OCI-LY7 (cell line): Measurements from ENCODE around the gene PAPOLB. TPM values are rescaled to one million over a fixed set of nuclear protein-coding genes. Genes with fewer than 3 reads are reported as not detected.

Source experiments
- BruUV-seq: library from RNA; stranded (reverse); fragments of 400-500 nt; replicated peaks from 2 replicates; lab custom pipeline; 2021; lab: Mats Ljungman, UMichigan
- CTCF ChIA-PET: fragments of 300-600 bp; sonication (Branson Sonifier 250); formaldehyde crosslinking; loops from one replicate; lab custom pipeline; 2022; ENCODE audit warnings: antibody characterized with exemption; ENCODE audit not compliant: unreplicated experiment; lab: Charles Lee
- POLR2A ChIA-PET: fragments of 300-600 bp; sonication (Branson Sonifier 250); formaldehyde crosslinking; loops from one replicate; lab custom pipeline; 2022; ENCODE audit warnings: antibody characterized with exemption; lab: Charles Lee
- DNase-seq: peaks from one replicate; pipeline ENCODE4 v3.0.0-alpha.2; 2015; ENCODE audit warnings: low spot score
- H2AFZ ChIP-seq: fragments of 200-600 bp; sonication (generic), shearing (Covaris generic); 2 replicates; pipeline ENCODE4 v1.6.1; 2014; ENCODE audit warnings: mild to moderate bottlenecking, antibody characterized with exemption, low read length, moderate library complexity
- H3K27ac ChIP-seq: fragments of 200-600 bp; sonication (generic); 2 replicates; pipeline ENCODE4 v1.5.1; 2014; ENCODE audit warnings: mixed run types, low read depth, mild to moderate bottlenecking, moderate library complexity, low read length, inconsistent platforms; ENCODE audit not compliant: poor library complexity, severe bottlenecking
- H3K36me3 ChIP-seq: fragments of 200-600 bp; sonication (generic); 2 replicates; pipeline ENCODE4 v1.6.1; 2014; ENCODE audit warnings: mild to moderate bottlenecking, antibody characterized with exemption, low read length, moderate library complexity, mixed read lengths; ENCODE audit not compliant: insufficient read depth
- H3K4me1 ChIP-seq: fragments of 200-600 bp; sonication (generic); 2 replicates; pipeline ENCODE4 v1.5.1; 2014; ENCODE audit warnings: mild to moderate bottlenecking, low read length; ENCODE audit not compliant: insufficient read depth, poor library complexity, severe bottlenecking
- H3K4me2 ChIP-seq: fragments of 200-600 bp; sonication (generic); 2 replicates; pipeline ENCODE4 v1.6.1; 2014; ENCODE audit warnings: mild to moderate bottlenecking, low read length
- H3K4me3 ChIP-seq: fragments of 200-600 bp; sonication (generic); 2 replicates; pipeline ENCODE4 v1.5.1; 2014; ENCODE audit warnings: mild to moderate bottlenecking, low read depth, low read length; ENCODE audit not compliant: poor library complexity, severe bottlenecking
- H3K79me2 ChIP-seq: fragments of 200-600 bp; sonication (generic); 2 replicates; pipeline ENCODE4 v1.6.1; 2016; ENCODE audit warnings: low read depth, mild to moderate bottlenecking, low read length, moderate library complexity, mixed read lengths; ENCODE audit not compliant: insufficient read depth
- H3K9me2 ChIP-seq: fragments of 200-600 bp; sonication (generic); 2 replicates; pipeline ENCODE4 v1.6.1; 2016; ENCODE audit warnings: mild to moderate bottlenecking, low read length, mixed read lengths; ENCODE audit not compliant: insufficient read depth
- H3K9me3 ChIP-seq: fragments of 200-600 bp; sonication (generic); 2 replicates; pipeline ENCODE4 v1.6.1; 2014; ENCODE audit warnings: mild to moderate bottlenecking, mixed run types, low read length, mixed read lengths
- H4K20me1 ChIP-seq: fragments of 200-600 bp; sonication (generic); 2 replicates; pipeline ENCODE4 v1.6.1; 2014; ENCODE audit warnings: mild to moderate bottlenecking, antibody characterized with exemption, low read length, moderate library complexity, mixed read lengths; ENCODE audit not compliant: insufficient read depth
- CTCF ChIP-seq: fragments of 200-600 bp; sonication (generic); conservative IDR thresholded peaks from 2 replicates; pipeline ENCODE4 v1.5.1; 2014; ENCODE audit warnings: mild to moderate bottlenecking, antibody characterized with exemption, low read length, moderate library complexity, mixed read lengths
- EZH2phosphoT487 ChIP-seq: fragments of 200-600 bp; sonication (generic); IDR thresholded peaks from 2 replicates; pipeline ENCODE4 v1.6.1; 2018; ENCODE audit warnings: low read depth, borderline replicate concordance, mild to moderate bottlenecking, mixed run types, antibody characterized with exemption, low read length, moderate library complexity, mixed read lengths
- intact Hi-C: fragments of 100-400 bp; cut with micrococcal nuclease; formaldehyde crosslinking; loops from one replicate; pipeline ENCODE4 v1.10.0; 2022; ENCODE audit not compliant: unreplicated experiment
- total RNA-seq, 2 experiments: library from RNA; depleted of rRNA in 1 of 2; stranded (reverse); fragments of >200 nt in 1 of 2; shearing (Covaris generic) in 1 of 2; gene quantifications; 2 replicates each; pipeline ENCODE4 v1.2.3, GENCODE V29; 2014 to 2022

Gene PAPOLB
- total RNA-seq, 2 experiments from 2014 or later: not detected

- H3K4me3 ChIP-seq: no peak overlapping the region
- H3K79me2 ChIP-seq: no peaks in the 10 kb centered on the region
- no peaks in the 10 kb centered on the region for H3K4me1 ChIP-seq
- BruUV-seq: no TSS peak
- no peak overlapping the region for H3K27ac ChIP-seq
- intact Hi-C loops: no loop called here
- no peak for TF ChIP-seq EZH2phosphoT487
- TF ChIP-seq CTCF: no peak
- H3K9me3 ChIP-seq: no peaks in the 10 kb centered on the region
- ChIA-PET CTCF (no interaction called here), POLR2A (no interaction called here)
- H3K4me2 ChIP-seq: no peak overlapping the region
- H2AFZ ChIP-seq: no peak overlapping the region
- no peaks in the 10 kb centered on the region for H3K36me3 ChIP-seq
- DNase-seq: no peak
- H3K9me2 ChIP-seq: no peaks in the 10 kb centered on the region
- H4K20me1 ChIP-seq: no peaks in the 10 kb centered on the region
Measured at GRCh38 chr7:4838626-4839334, 23.1 kb downstream of the PAPOLB start.

GRCh38 chr7:4837803-4838625 lies 23.8 kb downstream of the PAPOLB start:
- Histone ChIP-seq H3K79me2 (no peaks in the 10 kb centered on the region), H3K9me3 (no peaks in the 10 kb centered on the region), H3K4me3 (no peak overlapping the region), H2AFZ (no peak overlapping the region), H3K9me2 (no peaks in the 10 kb centered on the region), H3K4me2 (no peak overlapping the region), H4K20me1 (no peaks in the 10 kb centered on the region), H3K36me3 (no peaks in the 10 kb centered on the region), H3K4me1 (no peaks in the 10 kb centered on the region), H3K27ac (no peak overlapping the region)
- TF ChIP-seq EZH2phosphoT487 (no peak), CTCF (no peak)
- POLR2A ChIA-PET: no interaction called here
- CTCF ChIA-PET: no interaction called here
- BruUV-seq: no TSS peak
- intact Hi-C loops: no loop called here
- DNase-seq: no peak
